ENCODE measurements around the gene VPS26C. TPM values are rescaled to one million over a fixed set of nuclear protein-coding genes. Genes with fewer than 3 reads are reported as not detected.
A peak's percentile ranks its signal among the peaks of the same experiment; 100 is the strongest.

VPS26C gene
- total RNA-seq, 1 donor from 2014 or later = 49.7 TPM

- DNase-seq (ENCODE audit: missing footprints) = no peak
- no peak for ATAC-seq
- intact Hi-C loops (cut with DNase I) = loop anchor here (5.0 kb wide), 1 partner anchor 293 kb away; no protein-coding TSS in a partner anchor
Measured at GRCh38 chr21:37269481-37269880, 2.3 kb upstream of the VPS26C start.

- ATAC-seq (no peak), DNase-seq (ENCODE audit: missing footprints) (no peak)
- intact Hi-C loops (cut with DNase I) = loop anchor here (5.0 kb wide), 1 partner anchor 294 kb away; no protein-coding TSS in a partner anchor
Measured at GRCh38 chr21:37268186-37268503, 1.0 kb upstream of the VPS26C start.

- DNase-seq (ENCODE audit: missing footprints) (peak; percentile 78), ATAC-seq (peak; percentile 4)
- intact Hi-C loops (cut with DNase I) = loop anchor here (1.0 to 5.0 kb wide), 4 partner anchors 45 to 296 kb away; partner anchors contain the start of gene DYRK1A
Measured at GRCh38 chr21:37266515-37267221, 466 bp downstream of the VPS26C start.

GRCh38 chr21:37264808-37265207 is 2.3 kb downstream of the VPS26C start:
- intact Hi-C loops (cut with DNase I) = loop anchor here (5.0 kb wide), 1 partner anchor 297 kb away; no protein-coding TSS in a partner anchor
- ATAC-seq (no peak), DNase-seq (ENCODE audit: missing footprints) (no peak)

- DNase-seq (ENCODE audit: missing footprints) (no peak), ATAC-seq (no peak)
- intact Hi-C loops (cut with DNase I) = no loop called here
Measured at GRCh38 chr21:37263827-37264600, 3.1 kb downstream of the VPS26C start.

GRCh38 chr21:37259426-37259825 is 7.7 kb downstream of the VPS26C start:
- DNase-seq (ENCODE audit: missing footprints) = no peak
- no peak for ATAC-seq
- intact Hi-C loops (cut with DNase I) = loop anchor here (2.0 kb wide), 1 partner anchor 107 kb away; the partner anchor contains the start of gene DYRK1A

- intact Hi-C loops (cut with DNase I) = loop anchor here (2.0 kb wide), 1 partner anchor 109 kb away; the partner anchor contains the start of gene DYRK1A
- peak; percentile 53 for ATAC-seq
- peak; percentile 76 for DNase-seq (ENCODE audit: missing footprints)
Measured at GRCh38 chr21:37257967-37258877, 8.9 kb downstream of the VPS26C start.

- ATAC-seq = peak; percentile 33
- intact Hi-C loops (cut with DNase I) = no loop called here
- DNase-seq (ENCODE audit: missing footprints) = peak; percentile 73
Measured at GRCh38 chr21:37257511-37257966, 9.6 kb downstream of the VPS26C start.

- intact Hi-C loops (cut with DNase I) = no loop called here
- ATAC-seq = no peak
- DNase-seq (ENCODE audit: missing footprints) = no peak
Measured at GRCh38 chr21:37253991-37254390, 13.1 kb downstream of the VPS26C start.

- ATAC-seq = no peak
- intact Hi-C loops (cut with DNase I) = no loop called here
- no peak for DNase-seq (ENCODE audit: missing footprints)
Measured at GRCh38 chr21:37251294-37251634, 15.9 kb downstream of the VPS26C start.

- intact Hi-C loops (cut with DNase I) = no loop called here
- DNase-seq (ENCODE audit: missing footprints) (no peak), ATAC-seq (no peak)
Measured at GRCh38 chr21:37249112-37249904, 17.8 kb downstream of the VPS26C start.

GRCh38 chr21:37248298-37248697 is 18.8 kb downstream of the VPS26C start:
- intact Hi-C loops (cut with DNase I) = no loop called here
- no peak for ATAC-seq
- no peak for DNase-seq (ENCODE audit: missing footprints)

GRCh38 chr21:37245151-37245550 is 22.0 kb downstream of the VPS26C start:
- peak; percentile 16 for ATAC-seq
- DNase-seq (ENCODE audit: missing footprints) = no peak
- intact Hi-C loops (cut with DNase I) = no loop called here

GRCh38 chr21:37244501-37245095 is 22.5 kb downstream of the VPS26C start:
- no peak for DNase-seq (ENCODE audit: missing footprints)
- intact Hi-C loops (cut with DNase I) = no loop called here
- no peak for ATAC-seq

- no peak for ATAC-seq
- intact Hi-C loops (cut with DNase I) = no loop called here
- DNase-seq (ENCODE audit: missing footprints) = no peak
Measured at GRCh38 chr21:37243961-37244360, 23.2 kb downstream of the VPS26C start.

- intact Hi-C loops (cut with DNase I) = no loop called here
- peak; percentile 26 for DNase-seq (ENCODE audit: missing footprints)
- ATAC-seq = no peak
Measured at GRCh38 chr21:37241426-37241825, 25.7 kb downstream of the VPS26C start.

- DNase-seq (ENCODE audit: missing footprints) (no peak), ATAC-seq (no peak)
- intact Hi-C loops (cut with DNase I) = no loop called here
Measured at GRCh38 chr21:37240978-37241377, 26.2 kb downstream of the VPS26C start.

- DNase-seq (ENCODE audit: missing footprints) (no peak), ATAC-seq (no peak)
- intact Hi-C loops (cut with DNase I) = no loop called here
Measured at GRCh38 chr21:37237764-37238163, 29.4 kb downstream of the VPS26C start.

All from Right ventricle myocardium inferior (tissue), 1 donor.